Hepatocyte (in vitro differentiated cells): ENCODE measurements around the gene CXCR5. TPM values are rescaled to one million over a fixed set of nuclear protein-coding genes. Genes with fewer than 3 reads are reported as not detected.

Experiments used
- DNase-seq: peaks from one replicate; pipeline ENCODE4 v3.0.0-alpha.2; 2016; ENCODE audit warnings: low spot score
- H2AFZ ChIP-seq: fragments of 200-600 bp; sonication (generic); 2 replicates; pipeline ENCODE4 v1.6.0; 2016; ENCODE audit warnings: antibody characterized with exemption, mild to moderate bottlenecking
- H3K27ac ChIP-seq: fragments of 200-600 bp; sonication (generic); 2 replicates; pipeline ENCODE4 v1.5.1; 2016; ENCODE audit warnings: mild to moderate bottlenecking
- H3K27me3 ChIP-seq: fragments of 200-600 bp; sonication (generic); 2 replicates; pipeline ENCODE4 v1.6.1; 2016
- H3K36me3 ChIP-seq: fragments of 200-600 bp; sonication (generic); replicated peaks from 2 replicates; pipeline ENCODE4 v1.5.1; 2016; ENCODE audit warnings: low read depth; ENCODE audit not compliant: insufficient read depth
- H3K4me1 ChIP-seq: fragments of 200-600 bp; sonication (generic); 2 replicates; pipeline ENCODE4 v1.5.1; 2016; ENCODE audit warnings: mild to moderate bottlenecking, moderate library complexity; ENCODE audit not compliant: insufficient read depth
- H3K4me2 ChIP-seq: fragments of 200-600 bp; sonication (generic); 2 replicates; pipeline ENCODE4 v1.6.0; 2016
- H3K4me3 ChIP-seq: fragments of 200-600 bp; sonication (generic); 2 replicates; pipeline ENCODE4 v1.5.1; 2016; ENCODE audit warnings: mild to moderate bottlenecking
- H3K79me2 ChIP-seq: fragments of 200-600 bp; sonication (generic); 2 replicates; pipeline ENCODE4 v1.6.0; 2017; ENCODE audit warnings: mild to moderate bottlenecking
- H3K9me2 ChIP-seq: fragments of 200-600 bp; sonication (generic); replicated peaks from 2 replicates; pipeline ENCODE4 v1.6.0; 2017; ENCODE audit warnings: mild to moderate bottlenecking; ENCODE audit not compliant: insufficient read depth
- H3K9me3 ChIP-seq: fragments of 200-600 bp; sonication (generic); 2 replicates; pipeline ENCODE4 v1.5.1; 2016; ENCODE audit warnings: low read depth, mild to moderate bottlenecking
- H4K20me1 ChIP-seq: fragments of 200-600 bp; sonication (generic); 2 replicates; pipeline ENCODE4 v1.6.0; 2016; ENCODE audit warnings: mild to moderate bottlenecking; ENCODE audit not compliant: insufficient read depth, poor library complexity, severe bottlenecking
- EZH2 ChIP-seq: fragments of 200-600 bp; sonication (generic); IDR thresholded peaks from 2 replicates; pipeline ENCODE4 v1.6.1; 2016; ENCODE audit warnings: antibody characterized with exemption, mild to moderate bottlenecking, borderline replicate concordance
- EZH2phosphoT487 ChIP-seq: fragments of 200-600 bp; sonication (generic); IDR thresholded peaks from one replicate; pipeline ENCODE4 v1.6.1; 2018; ENCODE audit warnings: antibody characterized with exemption, mild to moderate bottlenecking, low read depth, moderate library complexity; ENCODE audit not compliant: unreplicated experiment, severe bottlenecking
- WGBS: methylation state at CpG from one replicate; pipeline ENCODE4 v1.1.6; 2016; ENCODE audit warnings: low lambda C conversion rate; ENCODE audit errors: missing lambda C conversion rate; 5-methylcytosine and 5-hydroxymethylcytosine counted together
- polyA plus RNA-seq: library from polyadenylated mRNA; unstranded; fragments of >200 nt; fragmentation: Nextera tagmentation; extraction: Ambion mirVana; gene quantifications from 2 replicates; pipeline ENCODE4 v1.2.1, GENCODE V29; 2016
- total RNA-seq: library from RNA; depleted of rRNA; stranded (reverse); fragments of >200 nt; gene quantifications from 2 replicates; pipeline ENCODE4 v1.2.3, GENCODE V29; 2014
- TF ChIP-seq, protein P1 (sequence below): fragments of 200-600 bp; sonication (generic); IDR thresholded peaks from 2 replicates; pipeline ENCODE4 v1.5.1; 2016; ENCODE audit warnings: antibody characterized with exemption, mild to moderate bottlenecking; ENCODE audit not compliant: poor library complexity

The CXCR5 gene
- total and polyA plus RNA-seq, 2 experiments from 2014 or later = 0.11 TPM; not detected in 1

DNA sequence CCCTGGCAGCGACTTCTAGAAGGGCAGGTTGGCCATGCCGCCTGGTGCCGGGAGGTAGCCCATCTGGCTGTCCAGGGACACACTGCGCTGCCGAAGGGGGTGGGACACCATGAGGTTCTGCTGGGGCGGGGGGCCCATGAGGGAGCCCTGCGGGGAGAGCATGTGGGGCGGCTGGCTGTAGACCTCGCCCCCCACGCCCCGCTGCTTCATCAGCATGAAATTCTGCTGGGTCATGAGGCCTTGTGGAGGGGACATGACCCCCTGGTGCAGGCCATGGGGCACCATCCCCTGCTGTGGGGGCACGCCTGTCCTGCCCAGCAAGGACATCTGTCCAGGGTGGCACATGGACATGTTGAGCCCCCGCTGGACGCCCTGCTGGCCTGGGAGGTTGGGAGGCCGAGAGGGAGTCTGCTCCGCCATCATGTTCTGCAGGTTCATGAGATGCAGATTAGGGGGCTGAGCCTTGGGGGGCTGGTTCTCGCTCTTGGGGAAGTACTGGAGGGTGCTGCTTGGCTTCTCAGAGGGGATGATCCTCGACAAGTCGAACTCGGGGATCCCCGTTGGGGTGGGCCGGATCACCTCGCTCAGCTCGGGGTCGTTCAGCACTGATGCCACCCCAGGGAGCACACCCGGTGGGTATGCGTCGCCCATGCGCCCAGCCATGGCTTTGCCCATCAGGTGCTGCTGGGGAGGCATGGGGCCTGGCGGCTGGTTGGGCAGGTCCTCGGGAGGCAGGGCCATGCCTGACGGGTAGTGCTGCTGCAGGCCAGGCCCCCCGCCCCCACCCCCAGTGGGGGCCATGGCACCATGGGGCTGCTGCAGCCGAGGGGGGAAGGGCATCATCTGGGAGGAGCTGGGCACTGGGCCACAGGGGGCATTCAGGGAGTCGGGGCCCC lies 15.0 kb downstream of the CXCR5 start:
- H3K27ac ChIP-seq = no peak overlapping the region
- TF ChIP-seq, protein P1, sequence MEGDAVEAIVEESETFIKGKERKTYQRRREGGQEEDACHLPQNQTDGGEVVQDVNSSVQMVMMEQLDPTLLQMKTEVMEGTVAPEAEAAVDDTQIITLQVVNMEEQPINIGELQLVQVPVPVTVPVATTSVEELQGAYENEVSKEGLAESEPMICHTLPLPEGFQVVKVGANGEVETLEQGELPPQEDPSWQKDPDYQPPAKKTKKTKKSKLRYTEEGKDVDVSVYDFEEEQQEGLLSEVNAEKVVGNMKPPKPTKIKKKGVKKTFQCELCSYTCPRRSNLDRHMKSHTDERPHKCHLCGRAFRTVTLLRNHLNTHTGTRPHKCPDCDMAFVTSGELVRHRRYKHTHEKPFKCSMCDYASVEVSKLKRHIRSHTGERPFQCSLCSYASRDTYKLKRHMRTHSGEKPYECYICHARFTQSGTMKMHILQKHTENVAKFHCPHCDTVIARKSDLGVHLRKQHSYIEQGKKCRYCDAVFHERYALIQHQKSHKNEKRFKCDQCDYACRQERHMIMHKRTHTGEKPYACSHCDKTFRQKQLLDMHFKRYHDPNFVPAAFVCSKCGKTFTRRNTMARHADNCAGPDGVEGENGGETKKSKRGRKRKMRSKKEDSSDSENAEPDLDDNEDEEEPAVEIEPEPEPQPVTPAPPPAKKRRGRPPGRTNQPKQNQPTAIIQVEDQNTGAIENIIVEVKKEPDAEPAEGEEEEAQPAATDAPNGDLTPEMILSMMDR = no peak
- TF ChIP-seq EZH2 = no peak
- no peak for TF ChIP-seq EZH2phosphoT487
- H3K9me3 ChIP-seq = no peaks in the 10 kb centered on the region
- no peak overlapping the region for H3K4me3 ChIP-seq
- no peaks in the 10 kb centered on the region for H3K27me3 ChIP-seq
- DNase-seq = no peak
- H3K9me2 ChIP-seq = no peaks in the 10 kb centered on the region
- H4K20me1 ChIP-seq = peaks cover 22% of the 10 kb centered on the region
- H3K36me3 ChIP-seq = no peaks in the 10 kb centered on the region
- WGBS = 97% methylated on average over 32 of the region's 35 CpGs
- H3K4me1 ChIP-seq = peaks cover 11% of the 10 kb centered on the region
- peaks cover 6% of the 10 kb centered on the region for H3K79me2 ChIP-seq
- H3K4me2 ChIP-seq = no peak overlapping the region
- H2AFZ ChIP-seq = no peak overlapping the region

DNA sequence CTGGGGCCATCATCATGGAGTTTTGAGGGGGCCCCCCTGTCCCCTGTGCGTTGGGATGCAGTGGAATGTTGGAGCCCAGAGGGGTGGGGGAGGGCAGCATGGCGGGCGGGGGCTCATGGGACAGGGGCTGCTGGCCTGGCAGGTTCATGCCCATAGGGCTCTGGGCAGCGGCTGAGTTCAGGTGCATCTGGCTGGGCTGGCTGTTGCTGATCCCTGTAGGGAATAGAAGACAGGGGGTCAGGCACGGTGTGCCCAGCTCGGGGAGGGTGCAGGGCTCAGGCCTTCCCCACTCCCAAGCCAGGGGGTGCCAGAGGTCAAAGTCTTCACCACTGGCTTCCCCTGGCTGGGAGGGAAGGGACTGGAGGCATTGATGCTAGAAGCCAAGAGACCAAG lies 15.6 kb downstream of the CXCR5 start:
- Histone ChIP-seq H3K9me3 (no peaks in the 10 kb centered on the region), H3K27ac (no peak overlapping the region), H3K4me3 (no peak overlapping the region), H3K79me2 (peaks cover 12% of the 10 kb centered on the region), H3K4me2 (no peak overlapping the region), H3K4me1 (peaks cover 11% of the 10 kb centered on the region), H3K36me3 (no peaks in the 10 kb centered on the region), H3K27me3 (no peaks in the 10 kb centered on the region), H4K20me1 (peaks cover 22% of the 10 kb centered on the region), H3K9me2 (no peaks in the 10 kb centered on the region), H2AFZ (no peak overlapping the region)
- no peak for DNase-seq
- TF ChIP-seq EZH2 (no peak), EZH2phosphoT487 (no peak)
- TF ChIP-seq, protein P1 = no peak
- 94% methylated on average over 3 of the region's 6 CpGs for WGBS

DNA sequence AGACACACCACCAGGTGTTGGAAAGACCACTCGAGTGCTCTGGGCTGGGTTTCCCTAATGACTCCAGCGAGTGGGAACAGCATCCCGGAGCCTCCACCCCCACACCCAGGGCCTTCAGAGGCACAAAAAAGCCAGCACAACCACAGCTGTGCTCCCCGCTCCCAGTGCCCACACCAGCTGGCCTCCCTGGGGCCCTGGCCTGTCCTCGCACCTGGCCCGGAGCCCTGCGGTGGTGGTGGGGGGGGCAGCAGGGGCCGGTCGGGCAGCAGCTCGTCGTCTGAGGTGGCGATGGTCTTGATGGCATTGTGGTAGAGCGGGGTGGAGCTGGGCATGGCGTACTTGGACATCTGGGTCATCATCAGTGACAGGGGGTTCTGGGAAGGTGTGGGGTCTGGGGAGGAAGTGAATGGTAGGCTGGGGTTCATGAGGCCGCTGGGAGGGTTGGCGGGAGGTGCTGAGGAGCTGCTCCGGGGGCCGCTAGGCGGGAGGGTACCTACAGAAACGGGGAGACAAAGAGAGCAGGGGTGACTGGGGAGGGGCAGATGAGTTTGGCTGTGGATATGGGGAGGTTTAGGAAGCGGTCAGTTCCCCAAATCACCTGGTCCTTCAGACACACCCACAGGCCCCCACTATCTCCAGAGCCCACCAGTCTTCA lies 16.1 kb downstream of the CXCR5 start:
- no peaks in the 10 kb centered on the region for H3K9me2 ChIP-seq
- H3K79me2 ChIP-seq = peaks cover 18% of the 10 kb centered on the region
- no peak for DNase-seq
- peaks cover 24% of the 10 kb centered on the region for H4K20me1 ChIP-seq
- WGBS = 94% methylated on average over 17 of the region's 21 CpGs
- H3K4me3 ChIP-seq = no peak overlapping the region
- TF ChIP-seq, protein P1 = no peak
- TF ChIP-seq EZH2 (no peak), EZH2phosphoT487 (no peak)
- H3K4me2 ChIP-seq = no peak overlapping the region
- H3K27me3 ChIP-seq = no peaks in the 10 kb centered on the region
- peaks cover 11% of the 10 kb centered on the region for H3K4me1 ChIP-seq
- H3K36me3 ChIP-seq = no peaks in the 10 kb centered on the region
- H3K27ac ChIP-seq = no peak overlapping the region
- H3K9me3 ChIP-seq = no peaks in the 10 kb centered on the region
- H2AFZ ChIP-seq = no peak overlapping the region
